HEK293 (cell line): Measurements from ENCODE around the gene NECAP2.

Experiments
- SETDB1 ChIP-seq: IDR thresholded peaks from one replicate; pipeline ENCODE4 v1.6.1; 2017; ENCODE audit warnings: mild to moderate bottlenecking, low read length, moderate library complexity, mixed read lengths; ENCODE audit not compliant: insufficient read length
- ZFP3 ChIP-seq: fragments of 450-650 bp; formaldehyde crosslinking; IDR thresholded peaks from 2 replicates; pipeline ENCODE4 v1.5.1; 2016; ENCODE audit warnings: low read depth, missing biosample characterization, missing genetic modification characterization
- ZNF114 ChIP-seq: fragments of 450-650 bp; formaldehyde crosslinking; IDR thresholded peaks from 2 replicates; pipeline ENCODE4 v1.5.0; 2017; ENCODE audit warnings: missing biosample characterization, missing genetic modification characterization
- ZNF121 ChIP-seq: fragments of 450-650 bp; formaldehyde crosslinking; IDR thresholded peaks from 2 replicates; pipeline ENCODE4 v1.5.1; 2016; ENCODE audit warnings: missing biosample characterization, missing genetic modification characterization
- ZSCAN23 ChIP-seq: fragments of 450-650 bp; formaldehyde crosslinking; IDR thresholded peaks from 2 replicates; pipeline ENCODE4 v1.5.1; 2016; ENCODE audit warnings: missing biosample characterization, missing genetic modification characterization
- TF ChIP-seq, protein P1 (sequence below): fragments of 450-650 bp; formaldehyde crosslinking; IDR thresholded peaks from 2 replicates; pipeline ENCODE4 v1.5.1; 2016; ENCODE audit warnings: missing biosample characterization, missing genetic modification characterization

DNA sequence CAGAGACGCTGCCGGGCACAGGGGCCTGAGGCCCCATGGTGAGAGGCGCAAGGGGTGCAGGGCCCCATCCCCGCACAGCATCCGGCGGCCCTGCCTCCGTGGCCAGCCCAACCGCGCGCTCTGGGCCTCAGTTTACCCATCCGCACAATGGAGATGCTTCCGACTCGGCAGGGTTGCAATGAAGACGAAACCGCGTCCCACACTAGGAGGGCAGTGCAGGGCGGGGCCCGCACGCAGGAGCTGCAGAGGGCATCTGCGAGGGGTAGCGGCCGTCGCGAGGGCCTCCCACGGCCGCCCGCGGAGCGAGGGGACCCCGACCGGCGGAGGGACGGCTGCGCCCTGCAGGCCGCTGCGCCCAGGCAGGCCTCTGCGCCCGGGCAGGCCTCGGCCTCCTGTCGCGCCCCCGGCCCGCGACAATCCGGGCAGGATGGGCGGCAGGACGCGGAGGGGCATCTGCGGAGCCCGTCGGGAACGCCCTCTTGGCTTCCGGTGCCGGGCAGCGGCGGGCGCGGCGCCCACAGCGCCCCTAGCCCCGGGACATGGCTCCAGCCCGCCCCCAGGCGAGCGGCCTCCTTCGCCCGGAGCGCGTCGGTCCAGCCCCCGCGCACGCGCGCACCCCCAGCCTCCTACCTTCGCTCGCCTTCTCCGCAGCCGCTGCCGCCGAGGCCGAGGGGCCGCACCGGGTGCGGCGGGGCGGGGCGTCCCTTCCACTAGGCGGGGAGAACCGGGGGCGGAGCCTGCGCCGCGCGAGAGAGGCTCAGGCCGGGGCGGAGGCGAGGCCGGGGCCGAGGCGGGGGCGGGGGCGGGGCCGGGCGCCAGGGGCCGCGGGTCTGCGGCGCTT, 58.3 kb downstream of the NECAP2 start:
- TF ChIP-seq, protein P1, sequence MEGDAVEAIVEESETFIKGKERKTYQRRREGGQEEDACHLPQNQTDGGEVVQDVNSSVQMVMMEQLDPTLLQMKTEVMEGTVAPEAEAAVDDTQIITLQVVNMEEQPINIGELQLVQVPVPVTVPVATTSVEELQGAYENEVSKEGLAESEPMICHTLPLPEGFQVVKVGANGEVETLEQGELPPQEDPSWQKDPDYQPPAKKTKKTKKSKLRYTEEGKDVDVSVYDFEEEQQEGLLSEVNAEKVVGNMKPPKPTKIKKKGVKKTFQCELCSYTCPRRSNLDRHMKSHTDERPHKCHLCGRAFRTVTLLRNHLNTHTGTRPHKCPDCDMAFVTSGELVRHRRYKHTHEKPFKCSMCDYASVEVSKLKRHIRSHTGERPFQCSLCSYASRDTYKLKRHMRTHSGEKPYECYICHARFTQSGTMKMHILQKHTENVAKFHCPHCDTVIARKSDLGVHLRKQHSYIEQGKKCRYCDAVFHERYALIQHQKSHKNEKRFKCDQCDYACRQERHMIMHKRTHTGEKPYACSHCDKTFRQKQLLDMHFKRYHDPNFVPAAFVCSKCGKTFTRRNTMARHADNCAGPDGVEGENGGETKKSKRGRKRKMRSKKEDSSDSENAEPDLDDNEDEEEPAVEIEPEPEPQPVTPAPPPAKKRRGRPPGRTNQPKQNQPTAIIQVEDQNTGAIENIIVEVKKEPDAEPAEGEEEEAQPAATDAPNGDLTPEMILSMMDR (tag by site-specific recombination): no peak
- TF ChIP-seq ZNF114 (tag by site-specific recombination) (no peak), SETDB1 (no peak), ZNF121 (tag by site-specific recombination) (no peak), ZSCAN23 (tag by site-specific recombination) (no peak), ZFP3 (tag by site-specific recombination) (no peak)
